ENCODE data around the gene EDC4. TPM values are rescaled to one million over a fixed set of nuclear protein-coding genes. Genes with fewer than 3 reads are reported as not detected.

The EDC4 gene
- total and polyA plus RNA-seq, 8 donors = 20.2 to 66.2 (median 26.0) TPM

DNA sequence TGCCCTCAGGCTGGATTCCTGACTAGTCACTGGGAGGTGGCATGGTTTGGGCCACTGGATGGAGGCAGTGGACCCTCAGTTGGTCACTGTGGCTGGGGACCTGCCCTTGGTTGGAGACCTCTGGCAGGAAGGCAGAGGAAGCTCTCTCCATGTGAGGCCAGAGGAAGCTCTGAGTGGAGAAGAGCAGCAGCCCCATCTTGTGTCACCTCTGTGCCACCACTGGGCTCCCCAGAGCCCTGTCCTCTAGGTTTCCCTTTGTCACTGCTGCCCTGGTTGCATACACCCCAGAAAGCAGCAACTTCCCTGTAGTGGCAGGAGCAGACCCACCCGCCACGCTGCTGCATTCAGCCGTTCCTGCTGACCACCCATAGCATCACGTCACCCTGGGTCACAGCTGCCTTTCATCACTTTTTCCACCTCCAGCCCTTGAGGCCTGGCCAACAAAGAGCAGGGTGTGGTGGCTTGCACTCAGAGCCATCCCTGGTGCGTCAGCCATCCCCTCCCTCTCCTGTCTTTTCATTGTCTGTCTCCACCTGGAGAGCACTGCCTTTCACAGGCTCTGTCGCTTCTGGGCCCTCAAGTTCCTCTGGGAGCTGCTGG lies 46.9 kb downstream of the EDC4 start:
- Histone ChIP-seq H3K4me1 (no peaks in the 10 kb centered on the region), H3K36me3 (no peaks in the 10 kb centered on the region), H3K27ac (no peak overlapping the region), H3K4me3 (no peak overlapping the region), H3K9me3 (no peaks in the 10 kb centered on the region), H3K27me3 (no peaks in the 10 kb centered on the region)
- no peak for FAIRE-seq
- ATAC-seq = no peak
- 79 to 86% methylated on average over 6 of the region's 6 CpGs for WGBS, 2 donors
- TF ChIP-seq, protein P1, sequence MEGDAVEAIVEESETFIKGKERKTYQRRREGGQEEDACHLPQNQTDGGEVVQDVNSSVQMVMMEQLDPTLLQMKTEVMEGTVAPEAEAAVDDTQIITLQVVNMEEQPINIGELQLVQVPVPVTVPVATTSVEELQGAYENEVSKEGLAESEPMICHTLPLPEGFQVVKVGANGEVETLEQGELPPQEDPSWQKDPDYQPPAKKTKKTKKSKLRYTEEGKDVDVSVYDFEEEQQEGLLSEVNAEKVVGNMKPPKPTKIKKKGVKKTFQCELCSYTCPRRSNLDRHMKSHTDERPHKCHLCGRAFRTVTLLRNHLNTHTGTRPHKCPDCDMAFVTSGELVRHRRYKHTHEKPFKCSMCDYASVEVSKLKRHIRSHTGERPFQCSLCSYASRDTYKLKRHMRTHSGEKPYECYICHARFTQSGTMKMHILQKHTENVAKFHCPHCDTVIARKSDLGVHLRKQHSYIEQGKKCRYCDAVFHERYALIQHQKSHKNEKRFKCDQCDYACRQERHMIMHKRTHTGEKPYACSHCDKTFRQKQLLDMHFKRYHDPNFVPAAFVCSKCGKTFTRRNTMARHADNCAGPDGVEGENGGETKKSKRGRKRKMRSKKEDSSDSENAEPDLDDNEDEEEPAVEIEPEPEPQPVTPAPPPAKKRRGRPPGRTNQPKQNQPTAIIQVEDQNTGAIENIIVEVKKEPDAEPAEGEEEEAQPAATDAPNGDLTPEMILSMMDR (IDR thresholded peaks at IDR 0.05) = no peak
- intact Hi-C loops (cut with DNase I) = loop anchor here in 1 of 3 donors (10.0 kb wide), 1 partner anchor 245 kb away; no protein-coding TSS in a partner anchor
- peak in 1 of 6 donors; percentile 57 for DNase-seq

DNA sequence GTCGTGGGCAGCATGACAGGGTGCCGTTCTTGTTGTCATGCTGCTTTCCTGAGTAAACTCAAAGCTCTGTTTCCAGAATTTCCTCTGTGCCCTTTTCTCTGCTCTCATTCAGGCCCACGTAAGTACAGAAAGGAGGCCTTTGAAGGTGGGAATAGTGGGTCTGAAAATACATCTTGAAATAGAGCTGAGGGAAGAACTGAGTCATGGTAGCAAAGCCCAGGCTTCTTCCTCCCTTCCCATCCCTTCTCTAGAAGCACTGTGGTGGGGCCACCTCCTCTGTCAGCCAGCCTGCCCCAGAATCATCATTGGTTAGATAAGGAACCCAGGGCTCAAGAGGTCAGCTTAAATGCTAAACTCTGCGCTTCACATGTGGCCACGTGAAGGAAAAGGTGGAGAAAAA lies 49.4 kb downstream of the EDC4 start:
- no peak overlapping the region for H3K27ac ChIP-seq
- H3K4me3 ChIP-seq = no peak overlapping the region
- 52 to 58% methylated on average over 5 of the region's 5 CpGs for WGBS, 2 donors
- intact Hi-C loops (cut with DNase I) = loop anchor here in 1 of 3 donors (10.0 kb wide), 1 partner anchor 247 kb away; no protein-coding TSS in a partner anchor
- H3K9me3 ChIP-seq = no peaks in the 10 kb centered on the region
- no peaks in the 10 kb centered on the region for H3K36me3 ChIP-seq
- DNase-seq (no peak), ATAC-seq (no peak), FAIRE-seq (no peak)
- H3K27me3 ChIP-seq = no peaks in the 10 kb centered on the region
- TF ChIP-seq, protein P1 (IDR thresholded peaks at IDR 0.05) = no peak
- peaks cover 0 to 3% (median 0%) of the 10 kb centered on the region in 3 donors for H3K4me1 ChIP-seq

DNA sequence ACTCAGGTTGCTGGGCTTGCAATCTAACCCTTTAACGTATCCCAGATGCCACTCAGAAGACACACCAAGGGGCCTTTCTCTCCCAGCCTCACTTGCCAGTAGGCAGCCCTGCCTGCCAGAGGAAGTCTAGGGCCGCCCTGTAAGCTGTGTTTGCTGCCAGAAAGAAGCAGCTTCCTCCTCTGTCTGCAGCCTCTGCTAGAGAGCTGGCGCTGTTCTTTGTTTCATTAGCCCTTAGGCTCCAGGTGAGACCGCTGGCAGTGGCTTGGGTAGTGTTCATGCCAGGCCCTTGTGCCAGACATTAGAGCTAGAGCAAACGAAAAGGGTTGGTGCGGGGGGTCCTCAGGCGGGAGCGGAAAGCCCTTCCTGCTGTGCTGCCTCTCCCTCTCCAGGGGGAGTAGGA lies 49.9 kb downstream of the EDC4 start:
- DNase-seq (peak in 2 of 6 donors; percentile 28 to 57), ATAC-seq (no peak)

DNA sequence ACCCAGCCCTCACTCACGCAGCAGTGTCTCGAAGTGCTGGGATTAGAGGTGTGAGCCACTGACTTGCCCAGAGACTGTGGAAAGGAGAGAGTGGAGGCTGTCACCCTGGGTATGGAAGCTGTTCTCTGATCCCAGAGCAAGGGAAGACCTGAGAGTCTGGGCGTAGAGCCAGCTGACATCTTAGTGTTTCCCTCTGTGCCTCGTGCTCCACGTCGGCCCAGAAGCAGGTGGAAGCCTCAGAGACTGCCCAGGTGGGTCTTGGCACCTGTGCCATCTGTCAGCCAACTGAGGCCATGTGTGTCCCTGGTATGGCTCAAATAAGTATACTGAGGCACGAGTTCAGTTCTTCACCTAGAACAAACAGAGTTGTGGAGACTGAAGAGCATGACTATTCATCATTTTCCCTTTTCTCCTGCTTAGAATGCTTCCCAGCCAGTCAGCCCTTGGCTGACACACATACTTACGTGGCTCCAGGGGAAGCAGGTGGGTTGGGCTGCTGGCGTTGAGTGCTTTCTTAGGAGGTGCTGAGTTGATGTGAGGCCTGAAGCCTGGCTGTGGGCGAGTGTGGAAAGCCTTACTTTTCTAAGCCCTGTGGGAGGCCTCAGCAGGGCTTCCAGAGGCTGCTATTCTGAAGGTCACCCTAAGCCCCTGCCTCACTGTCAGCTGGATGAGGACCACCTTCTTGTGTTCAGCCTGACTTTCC lies 50.7 kb downstream of the EDC4 start:
- ATAC-seq (peak in 1 of 4 donors; percentile 17), FAIRE-seq (no peak), DNase-seq (peak in 3 of 6 donors; percentile 52 to 80 (median 61))
- no peak overlapping the region for H3K4me3 ChIP-seq
- peaks cover 0 to 3% (median 0%) of the 10 kb centered on the region in 3 donors for H3K4me1 ChIP-seq
- intact Hi-C loops (cut with DNase I) = loop anchor here in 1 of 3 donors (10.0 kb wide), 1 partner anchor 249 kb away; no protein-coding TSS in a partner anchor
- H3K27me3 ChIP-seq = no peaks in the 10 kb centered on the region
- no peaks in the 10 kb centered on the region for H3K9me3 ChIP-seq
- 49 to 52% methylated on average over 10 of the region's 10 CpGs for WGBS, 2 donors
- TF ChIP-seq, protein P1 (IDR thresholded peaks at IDR 0.05) = no peak
- no peaks in the 10 kb centered on the region for H3K36me3 ChIP-seq
- peak overlapping the region in 2 of 4 donors; percentile 2 to 23 for H3K27ac ChIP-seq

More for the DNA sequence above, 49.9 kb downstream of the EDC4 start:
- H3K27me3 ChIP-seq = no peaks in the 10 kb centered on the region
- whole genome bisulfite sequencing, 2 donors = 63 to 70% methylated on average over 8 of the region's 8 CpGs
- H3K9me3 ChIP-seq = no peaks in the 10 kb centered on the region
- peak overlapping the region in 1 of 4 donors; percentile 12 for H3K27ac ChIP-seq
- peaks cover 0 to 3% (median 0%) of the 10 kb centered on the region in 3 donors for H3K4me1 ChIP-seq
- H3K4me3 ChIP-seq = no peak overlapping the region
- intact Hi-C loops (cut with DNase I) = loop anchor here in 1 of 3 donors (10.0 kb wide), 1 partner anchor 248 kb away; no protein-coding TSS in a partner anchor
- H3K36me3 ChIP-seq = no peaks in the 10 kb centered on the region
- TF ChIP-seq, protein P1 (IDR thresholded peaks at IDR 0.05) = no peak
- FAIRE-seq = no peak

Data from pancreas (tissue), 10 donors.